Measurements from ENCODE around the gene SLC2A14. TPM values are rescaled to one million over a fixed set of nuclear protein-coding genes. Genes with fewer than 3 reads are reported as not detected.
"Not testable (repeated sequence)": the region's sequence is repeated elsewhere in the genome, so short reads cannot be mapped to it uniquely, and the experiment has no call there.

Gene SLC2A14
- total RNA-seq, 4 donors from 2014 or later: 0.40 TPM; not detected in 3

- 54 to 60% methylated on average over 6 of the region's 6 CpGs for WGBS, 2 donors
- no peaks in the 10 kb centered on the region for H3K9me3 ChIP-seq
- no peak overlapping the region for H3K27ac ChIP-seq
- H3K4me3 ChIP-seq (replicated peaks in 1 of 3): no peak overlapping the region
- TF ChIP-seq CTCF (IDR thresholded peaks at IDR 0.05): peak in 2 of 6 experiments; percentile 7 to 42
- TF ChIP-seq POLR2A (IDR thresholded peaks at IDR 0.05): no peak
- H3K27me3 ChIP-seq: no peaks in the 10 kb centered on the region
- no peaks in the 10 kb centered on the region for H3K36me3 ChIP-seq
- intact Hi-C loops (cut with DNase I): no loop called here
- DNase-seq: no peak
- H3K4me1 ChIP-seq: no peaks in the 10 kb centered on the region
Observed at GRCh38 chr12:7832059-7832696, 40.5 kb downstream of the SLC2A14 start.

GRCh38 chr12:7829737-7830136, 43.0 kb downstream of the SLC2A14 start:
- H3K36me3 ChIP-seq; intact Hi-C loops (cut with DNase I); H3K4me3 ChIP-seq (replicated peaks in 1 of 3); H3K9me3 ChIP-seq; DNase-seq; H3K27ac ChIP-seq; H3K27me3 ChIP-seq; H3K4me1 ChIP-seq: not testable (repeated sequence)
- WGBS, 2 donors: 98 to 99% methylated on average over 4 of the region's 4 CpGs

- DNase-seq; H3K27ac ChIP-seq; H3K4me3 ChIP-seq (replicated peaks in 1 of 3); H3K9me3 ChIP-seq; H3K4me1 ChIP-seq; H3K36me3 ChIP-seq; H3K27me3 ChIP-seq; intact Hi-C loops (cut with DNase I): not testable (repeated sequence)
- WGBS, 2 donors: 65 to 70% methylated on average over 4 of the region's 4 CpGs
Observed at GRCh38 chr12:7825754-7826153, 47.0 kb downstream of the SLC2A14 start.

- Histone ChIP-seq H3K4me3 (replicated peaks in 1 of 3) (no peak overlapping the region), H3K27me3 (no peaks in the 10 kb centered on the region), H3K9me3 (no peaks in the 10 kb centered on the region), H3K4me1 (no peaks in the 10 kb centered on the region), H3K27ac (no peak overlapping the region), H3K36me3 (no peaks in the 10 kb centered on the region)
- WGBS, 2 donors: 2 to 4% methylated on average over 2 of the region's 2 CpGs
- DNase-seq: peak; percentile 36 to 51
- TF ChIP-seq CTCF (IDR thresholded peaks at IDR 0.05): peak in 4 of 6 experiments; percentile 22 to 73 (median 52)
- TF ChIP-seq POLR2A (IDR thresholded peaks at IDR 0.05): no peak
- intact Hi-C loops (cut with DNase I): no loop called here
Observed at GRCh38 chr12:7806863-7807487, 65.7 kb downstream of the SLC2A14 start.

- 53 to 65% methylated on average over 6 of the region's 6 CpGs for WGBS, 2 donors
- DNase-seq; H3K4me3 ChIP-seq (replicated peaks in 1 of 3); H3K27me3 ChIP-seq; H3K9me3 ChIP-seq; H3K36me3 ChIP-seq; H3K4me1 ChIP-seq; intact Hi-C loops (cut with DNase I); H3K27ac ChIP-seq: not testable (repeated sequence)
Observed at GRCh38 chr12:7806319-7806718, 66.4 kb downstream of the SLC2A14 start.

- TF ChIP-seq CTCF (IDR thresholded peaks at IDR 0.05): no peak
- no peak for TF ChIP-seq POLR2A (IDR thresholded peaks at IDR 0.05)
- H3K4me1 ChIP-seq: no peaks in the 10 kb centered on the region
- no peaks in the 10 kb centered on the region for H3K27me3 ChIP-seq
- 51 to 54% methylated on average over 4 of the region's 4 CpGs for WGBS, 2 donors
- H3K4me3 ChIP-seq (replicated peaks in 1 of 3): no peak overlapping the region
- intact Hi-C loops (cut with DNase I): no loop called here
- H3K27ac ChIP-seq: no peak overlapping the region
- DNase-seq: no peak
- H3K36me3 ChIP-seq: no peaks in the 10 kb centered on the region
- H3K9me3 ChIP-seq: no peaks in the 10 kb centered on the region
Observed at GRCh38 chr12:7801460-7801859, 71.3 kb downstream of the SLC2A14 start.

GRCh38 chr12:7798750-7799308, 73.9 kb downstream of the SLC2A14 start:
- H3K9me3 ChIP-seq; DNase-seq; H3K4me1 ChIP-seq; H3K27ac ChIP-seq; H3K36me3 ChIP-seq; intact Hi-C loops (cut with DNase I); H3K27me3 ChIP-seq; H3K4me3 ChIP-seq (replicated peaks in 1 of 3): not testable (repeated sequence)
- 47 to 59% methylated on average over 1 to 2 of the region's 4 CpGs for WGBS, 2 donors

Measured in thyroid gland (tissue), 4 donors.